ENCODE measurements around the gene RASGRF2.

RASGRF2 gene

GRCh38 chr5:81238460-81238859 lies 278.3 kb downstream of the RASGRF2 start:
- H3K23ac ChIP-seq (ENCODE audit: low read length): no peak overlapping the region
- no peak overlapping the region for H3K4me3 ChIP-seq (ENCODE audit: low read length)
- H2BK15ac ChIP-seq (replicated peaks; ENCODE audit: low read depth): no peak overlapping the region
- peaks cover 5% of the 10 kb centered on the region for H3K79me1 ChIP-seq (ENCODE audit: low read length)
- no peak overlapping the region for H2BK120ac ChIP-seq (ENCODE audit: low read depth, low read length)
- no peak overlapping the region for H3K18ac ChIP-seq (ENCODE audit: low read length)
- peaks cover 4% of the 10 kb centered on the region for H3K4me1 ChIP-seq (ENCODE audit: control insufficient read depth, low read depth, low read length)
- H3K27me3 ChIP-seq (ENCODE audit: insufficient read depth, low read length, poor library complexity): no peaks in the 10 kb centered on the region
- no peak overlapping the region for H2BK5ac ChIP-seq (ENCODE audit: low read length)
- DNase-seq: no peak
- no peak overlapping the region for H3K9ac ChIP-seq (ENCODE audit: low read length)
- no peaks in the 10 kb centered on the region for H3K36me3 ChIP-seq (ENCODE audit: control insufficient read depth, insufficient read depth, low read length)
- no peak overlapping the region for H4K8ac ChIP-seq (ENCODE audit: low read depth, low read length)
- H3K4ac ChIP-seq (ENCODE audit: low read depth, low read length): no peak overlapping the region
- WGBS (ENCODE audit: extremely low coverage, insufficient coverage, low lambda C conversion rate): no CpG with 5 or more reads among the region's 4 CpGs
- no peak overlapping the region for H4K5ac ChIP-seq (ENCODE audit: low read length)
- H3K4me2 ChIP-seq (ENCODE audit: low read length): no peak overlapping the region
- no peak overlapping the region for H2AK5ac ChIP-seq (ENCODE audit: low read length)
- H3K27ac ChIP-seq (ENCODE audit: low read depth, low read length): no peak overlapping the region
- no peaks in the 10 kb centered on the region for H3K79me2 ChIP-seq (ENCODE audit: control insufficient read depth, insufficient read depth, low read length)
- no peak overlapping the region for H3K56ac ChIP-seq (ENCODE audit: low read length)

- H3K27ac ChIP-seq (ENCODE audit: low read depth, low read length): no peak overlapping the region
- H3K79me2 ChIP-seq (ENCODE audit: control insufficient read depth, insufficient read depth, low read length): no peaks in the 10 kb centered on the region
- no peak overlapping the region for H3K23ac ChIP-seq (ENCODE audit: low read length)
- H2BK15ac ChIP-seq (replicated peaks; ENCODE audit: low read depth): no peak overlapping the region
- H3K4me2 ChIP-seq (ENCODE audit: low read length): no peak overlapping the region
- no peak overlapping the region for H3K4me3 ChIP-seq (ENCODE audit: low read length)
- H3K4me1 ChIP-seq (ENCODE audit: control insufficient read depth, low read depth, low read length): peaks cover 2% of the 10 kb centered on the region
- peaks cover 5% of the 10 kb centered on the region for H3K79me1 ChIP-seq (ENCODE audit: low read length)
- H3K56ac ChIP-seq (ENCODE audit: low read length): no peak overlapping the region
- no peak overlapping the region for H3K4ac ChIP-seq (ENCODE audit: low read depth, low read length)
- no peaks in the 10 kb centered on the region for H3K27me3 ChIP-seq (ENCODE audit: insufficient read depth, low read length, poor library complexity)
- H2BK120ac ChIP-seq (ENCODE audit: low read depth, low read length): no peak overlapping the region
- no peak overlapping the region for H3K9ac ChIP-seq (ENCODE audit: low read length)
- DNase-seq: no peak
- WGBS (ENCODE audit: extremely low coverage, insufficient coverage, low lambda C conversion rate): no CpG with 5 or more reads among the region's 5 CpGs
- no peaks in the 10 kb centered on the region for H3K36me3 ChIP-seq (ENCODE audit: control insufficient read depth, insufficient read depth, low read length)
- no peak overlapping the region for H2AK5ac ChIP-seq (ENCODE audit: low read length)
- H4K5ac ChIP-seq (ENCODE audit: low read length): no peak overlapping the region
- no peak overlapping the region for H4K8ac ChIP-seq (ENCODE audit: low read depth, low read length)
- H3K18ac ChIP-seq (ENCODE audit: low read length): no peak overlapping the region
- no peak overlapping the region for H2BK5ac ChIP-seq (ENCODE audit: low read length)
Observed at GRCh38 chr5:81239613-81240012, 279.4 kb downstream of the RASGRF2 start.

- Histone ChIP-seq H3K4me2 (ENCODE audit: low read length) (no peak overlapping the region), H3K4me1 (ENCODE audit: control insufficient read depth, low read depth, low read length) (peaks cover 2% of the 10 kb centered on the region), H3K23ac (ENCODE audit: low read length) (no peak overlapping the region), H3K18ac (ENCODE audit: low read length) (no peak overlapping the region), H3K4ac (ENCODE audit: low read depth, low read length) (no peak overlapping the region), H3K56ac (ENCODE audit: low read length) (no peak overlapping the region), H2BK5ac (ENCODE audit: low read length) (no peak overlapping the region), H3K79me1 (ENCODE audit: low read length) (peaks cover 5% of the 10 kb centered on the region), H3K27ac (ENCODE audit: low read depth, low read length) (no peak overlapping the region), H2BK15ac (replicated peaks; ENCODE audit: low read depth) (no peak overlapping the region), H4K8ac (ENCODE audit: low read depth, low read length) (no peak overlapping the region), H3K79me2 (ENCODE audit: control insufficient read depth, insufficient read depth, low read length) (no peaks in the 10 kb centered on the region), H4K5ac (ENCODE audit: low read length) (no peak overlapping the region), H3K9ac (ENCODE audit: low read length) (no peak overlapping the region), H3K4me3 (ENCODE audit: low read length) (no peak overlapping the region), H2BK120ac (ENCODE audit: low read depth, low read length) (no peak overlapping the region), H3K27me3 (ENCODE audit: insufficient read depth, low read length, poor library complexity) (no peaks in the 10 kb centered on the region), H3K36me3 (ENCODE audit: control insufficient read depth, insufficient read depth, low read length) (no peaks in the 10 kb centered on the region), H2AK5ac (ENCODE audit: low read length) (no peak overlapping the region)
- DNase-seq: no peak
- WGBS (ENCODE audit: extremely low coverage, insufficient coverage, low lambda C conversion rate): no CpG with 5 or more reads among the region's 5 CpGs
Observed at GRCh38 chr5:81241001-81241400, 280.8 kb downstream of the RASGRF2 start.

GRCh38 chr5:81241961-81242648 lies 281.9 kb downstream of the RASGRF2 start:
- no peak overlapping the region for H3K4me2 ChIP-seq (ENCODE audit: low read length)
- no peak overlapping the region for H2BK120ac ChIP-seq (ENCODE audit: low read depth, low read length)
- no peak overlapping the region for H4K5ac ChIP-seq (ENCODE audit: low read length)
- no peak overlapping the region for H3K9ac ChIP-seq (ENCODE audit: low read length)
- H3K79me2 ChIP-seq (ENCODE audit: control insufficient read depth, insufficient read depth, low read length): no peaks in the 10 kb centered on the region
- no peak overlapping the region for H3K27ac ChIP-seq (ENCODE audit: low read depth, low read length)
- no CpG with 5 or more reads among the region's 8 CpGs for WGBS (ENCODE audit: extremely low coverage, insufficient coverage, low lambda C conversion rate)
- H3K23ac ChIP-seq (ENCODE audit: low read length): no peak overlapping the region
- H4K8ac ChIP-seq (ENCODE audit: low read depth, low read length): no peak overlapping the region
- H2AK5ac ChIP-seq (ENCODE audit: low read length): no peak overlapping the region
- peaks cover 2% of the 10 kb centered on the region for H3K4me1 ChIP-seq (ENCODE audit: control insufficient read depth, low read depth, low read length)
- no peaks in the 10 kb centered on the region for H3K27me3 ChIP-seq (ENCODE audit: insufficient read depth, low read length, poor library complexity)
- H2BK15ac ChIP-seq (replicated peaks; ENCODE audit: low read depth): no peak overlapping the region
- H2BK5ac ChIP-seq (ENCODE audit: low read length): no peak overlapping the region
- H3K4ac ChIP-seq (ENCODE audit: low read depth, low read length): no peak overlapping the region
- no peak overlapping the region for H3K4me3 ChIP-seq (ENCODE audit: low read length)
- H3K18ac ChIP-seq (ENCODE audit: low read length): no peak overlapping the region
- H3K79me1 ChIP-seq (ENCODE audit: low read length): peaks cover 5% of the 10 kb centered on the region
- no peak for DNase-seq
- H3K36me3 ChIP-seq (ENCODE audit: control insufficient read depth, insufficient read depth, low read length): no peaks in the 10 kb centered on the region
- H3K56ac ChIP-seq (ENCODE audit: low read length): no peak overlapping the region

- Histone ChIP-seq H2BK15ac (replicated peaks; ENCODE audit: low read depth) (no peak overlapping the region), H3K4me1 (ENCODE audit: control insufficient read depth, low read depth, low read length) (peaks cover 2% of the 10 kb centered on the region), H3K4me3 (ENCODE audit: low read length) (no peak overlapping the region), H3K27me3 (ENCODE audit: insufficient read depth, low read length, poor library complexity) (no peaks in the 10 kb centered on the region), H3K79me1 (ENCODE audit: low read length) (peaks cover 5% of the 10 kb centered on the region), H3K79me2 (ENCODE audit: control insufficient read depth, insufficient read depth, low read length) (no peaks in the 10 kb centered on the region), H3K27ac (ENCODE audit: low read depth, low read length) (no peak overlapping the region), H4K5ac (ENCODE audit: low read length) (no peak overlapping the region), H3K36me3 (ENCODE audit: control insufficient read depth, insufficient read depth, low read length) (no peaks in the 10 kb centered on the region), H3K4ac (ENCODE audit: low read depth, low read length) (no peak overlapping the region), H3K56ac (ENCODE audit: low read length) (no peak overlapping the region), H2AK5ac (ENCODE audit: low read length) (no peak overlapping the region), H2BK5ac (ENCODE audit: low read length) (no peak overlapping the region), H3K18ac (ENCODE audit: low read length) (no peak overlapping the region), H2BK120ac (ENCODE audit: low read depth, low read length) (no peak overlapping the region), H4K8ac (ENCODE audit: low read depth, low read length) (no peak overlapping the region), H3K4me2 (ENCODE audit: low read length) (no peak overlapping the region), H3K23ac (ENCODE audit: low read length) (no peak overlapping the region), H3K9ac (ENCODE audit: low read length) (no peak overlapping the region)
- WGBS (ENCODE audit: extremely low coverage, insufficient coverage, low lambda C conversion rate): no CpG with 5 or more reads among the region's 4 CpGs
- DNase-seq: no peak
Observed at GRCh38 chr5:81242906-81243436, 282.8 kb downstream of the RASGRF2 start.

GRCh38 chr5:81244451-81244850 lies 284.3 kb downstream of the RASGRF2 start:
- Histone ChIP-seq H3K4me2 (ENCODE audit: low read length) (no peak overlapping the region), H3K4ac (ENCODE audit: low read depth, low read length) (no peak overlapping the region), H3K36me3 (ENCODE audit: control insufficient read depth, insufficient read depth, low read length) (no peaks in the 10 kb centered on the region), H3K27ac (ENCODE audit: low read depth, low read length) (no peak overlapping the region), H2BK15ac (replicated peaks; ENCODE audit: low read depth) (no peak overlapping the region), H4K5ac (ENCODE audit: low read length) (no peak overlapping the region), H3K18ac (ENCODE audit: low read length) (no peak overlapping the region), H3K79me1 (ENCODE audit: low read length) (peaks cover 5% of the 10 kb centered on the region), H2BK5ac (ENCODE audit: low read length) (no peak overlapping the region), H3K4me3 (ENCODE audit: low read length) (no peak overlapping the region), H3K23ac (ENCODE audit: low read length) (no peak overlapping the region), H3K56ac (ENCODE audit: low read length) (no peak overlapping the region), H3K79me2 (ENCODE audit: control insufficient read depth, insufficient read depth, low read length) (no peaks in the 10 kb centered on the region), H2BK120ac (ENCODE audit: low read depth, low read length) (no peak overlapping the region), H3K9ac (ENCODE audit: low read length) (no peak overlapping the region), H4K8ac (ENCODE audit: low read depth, low read length) (no peak overlapping the region), H3K27me3 (ENCODE audit: insufficient read depth, low read length, poor library complexity) (no peaks in the 10 kb centered on the region), H2AK5ac (ENCODE audit: low read length) (no peak overlapping the region), H3K4me1 (ENCODE audit: control insufficient read depth, low read depth, low read length) (peaks cover 2% of the 10 kb centered on the region)
- no CpG with 5 or more reads among the region's 4 CpGs for WGBS (ENCODE audit: extremely low coverage, insufficient coverage, low lambda C conversion rate)
- no peak for DNase-seq

Data from mesendoderm (in vitro differentiated cells).